ENCODE data around the gene STRBP.
"Not testable (repeated sequence)": the region's sequence is repeated elsewhere in the genome, so short reads cannot be mapped to it uniquely, and the experiment has no call there.

Gene STRBP

GRCh38 chr9:123253204-123253603, 15.2 kb downstream of the STRBP start:
- TF ChIP-seq CTCF (IDR thresholded peaks at IDR 0.05): no peak
- no peaks in the 10 kb centered on the region for H3K36me3 ChIP-seq
- H3K9me3 ChIP-seq: no peaks in the 10 kb centered on the region
- no peak overlapping the region for H3K27ac ChIP-seq
- intact Hi-C loops (cut with DNase I; ENCODE audit: low total_unique reads): no loop called here
- DNase-seq: no peak
- H3K4me1 ChIP-seq: no peaks in the 10 kb centered on the region
- H3K27me3 ChIP-seq: no peaks in the 10 kb centered on the region
- H3K4me3 ChIP-seq: no peak overlapping the region

- DNase-seq: no peak
- Histone ChIP-seq H3K9me3 (no peaks in the 10 kb centered on the region), H3K4me3 (no peak overlapping the region), H3K27ac (no peak overlapping the region), H3K4me1 (no peaks in the 10 kb centered on the region), H3K27me3 (no peaks in the 10 kb centered on the region), H3K36me3 (no peaks in the 10 kb centered on the region)
- intact Hi-C loops (cut with DNase I; ENCODE audit: low total_unique reads): no loop called here
- no peak for TF ChIP-seq CTCF (IDR thresholded peaks at IDR 0.05)
Measured at GRCh38 chr9:123251741-123252140, 16.6 kb downstream of the STRBP start.

- Histone ChIP-seq H3K36me3 (no peaks in the 10 kb centered on the region), H3K4me3 (no peak overlapping the region), H3K4me1 (no peaks in the 10 kb centered on the region), H3K27ac (no peak overlapping the region), H3K27me3 (no peaks in the 10 kb centered on the region), H3K9me3 (no peaks in the 10 kb centered on the region)
- intact Hi-C loops (cut with DNase I; ENCODE audit: low total_unique reads): no loop called here
- no peak for TF ChIP-seq CTCF (IDR thresholded peaks at IDR 0.05)
- no peak for DNase-seq
Measured at GRCh38 chr9:123251324-123251723, 17.1 kb downstream of the STRBP start.

- H3K27ac ChIP-seq: no peak overlapping the region
- no peaks in the 10 kb centered on the region for H3K4me1 ChIP-seq
- no peaks in the 10 kb centered on the region for H3K27me3 ChIP-seq
- DNase-seq: no peak
- no peak overlapping the region for H3K4me3 ChIP-seq
- H3K36me3 ChIP-seq: no peaks in the 10 kb centered on the region
- no peak for TF ChIP-seq CTCF (IDR thresholded peaks at IDR 0.05)
- H3K9me3 ChIP-seq: no peaks in the 10 kb centered on the region
- intact Hi-C loops (cut with DNase I; ENCODE audit: low total_unique reads): no loop called here
Measured at GRCh38 chr9:123250504-123250903, 17.9 kb downstream of the STRBP start.

- H3K27me3 ChIP-seq; H3K9me3 ChIP-seq; intact Hi-C loops (cut with DNase I; ENCODE audit: low total_unique reads); DNase-seq; H3K4me3 ChIP-seq; H3K36me3 ChIP-seq; H3K4me1 ChIP-seq; H3K27ac ChIP-seq: not testable (repeated sequence)
Measured at GRCh38 chr9:123249162-123249561, 19.2 kb downstream of the STRBP start.

GRCh38 chr9:123248630-123249029, 19.8 kb downstream of the STRBP start:
- TF ChIP-seq CTCF (IDR thresholded peaks at IDR 0.05): no peak
- Histone ChIP-seq H3K27me3 (no peaks in the 10 kb centered on the region), H3K4me1 (no peaks in the 10 kb centered on the region), H3K36me3 (no peaks in the 10 kb centered on the region), H3K27ac (no peak overlapping the region), H3K9me3 (no peaks in the 10 kb centered on the region), H3K4me3 (no peak overlapping the region)
- intact Hi-C loops (cut with DNase I; ENCODE audit: low total_unique reads): no loop called here
- DNase-seq: no peak

All from tibial artery (tissue), 4 donors.